Caco-2 (cell line): ENCODE results near the gene PAX7. TPM values are rescaled to one million over a fixed set of nuclear protein-coding genes. Genes with fewer than 3 reads are reported as not detected.

ENCODE experiments used
- BruUV-seq: library from RNA; stranded (reverse); fragments of 400-500 nt; replicated peaks from 2 replicates; lab custom pipeline; 2021; lab: Mats Ljungman, UMichigan
- CTCF ChIA-PET: fragments of 300-600 bp; sonication (Branson Sonifier 250); formaldehyde crosslinking; loops from one replicate; lab custom pipeline; 2022; ENCODE audit warnings: antibody characterized with exemption; lab: Charles Lee
- POLR2A ChIA-PET: fragments of 300-600 bp; sonication (Branson Sonifier 250); formaldehyde crosslinking; loops from one replicate; lab custom pipeline; 2022; ENCODE audit warnings: antibody characterized with exemption; lab: Charles Lee
- DNase-seq, 2 experiments: peaks; one replicate each; pipeline versions ENCODE4 v3.0.0 to v3.0.0-alpha.2; 2020 to 2022
- H3K27me3 ChIP-seq: replicated peaks from 2 replicates; pipeline ENCODE4 v1.6.0; 2011; ENCODE audit warnings: low read length; ENCODE audit not compliant: control insufficient read depth, insufficient read depth
- H3K36me3 ChIP-seq: 2 replicates; pipeline ENCODE4 v1.5.1; 2011; ENCODE audit warnings: low read length; ENCODE audit not compliant: control insufficient read depth, insufficient read depth
- H3K4me1 ChIP-seq: fragments of 250-450 bp; sonication (Bioruptor Pico); 2 replicates; pipeline ENCODE4 v1.5.1; 2020; ENCODE audit warnings: mild to moderate bottlenecking
- H3K4me3 ChIP-seq: 2 replicates; pipeline ENCODE4 v1.5.1; 2011; ENCODE audit warnings: low read depth, mild to moderate bottlenecking, control low read depth, low read length
- H3K9me3 ChIP-seq: fragments of 250-450 bp; sonication (Bioruptor Pico); 2 replicates; pipeline ENCODE4 v1.5.1; 2020; ENCODE audit warnings: mild to moderate bottlenecking, moderate library complexity
- H3K27ac Mint-ChIP-seq: one replicate; pipeline ENCODE4 v1.8.0; 2022; ENCODE audit warnings: mixed read lengths; ENCODE audit not compliant: unreplicated experiment
- H3K27me3 Mint-ChIP-seq: one replicate; pipeline ENCODE4 v1.8.0; 2022; ENCODE audit warnings: mixed read lengths; ENCODE audit not compliant: insufficient read depth, unreplicated experiment
- H3K36me3 Mint-ChIP-seq: one replicate; pipeline ENCODE4 v1.8.0; 2022; ENCODE audit warnings: mild to moderate bottlenecking, mixed read lengths; ENCODE audit not compliant: insufficient read depth, unreplicated experiment
- H3K4me1 Mint-ChIP-seq: one replicate; pipeline ENCODE4 v1.8.0; 2022; ENCODE audit warnings: low read depth, mixed read lengths; ENCODE audit not compliant: unreplicated experiment
- H3K4me3 Mint-ChIP-seq: one replicate; pipeline ENCODE4 v1.8.0; 2022; ENCODE audit warnings: mild to moderate bottlenecking, moderate library complexity, mixed read lengths; ENCODE audit not compliant: unreplicated experiment
- H3K9me3 Mint-ChIP-seq: one replicate; pipeline ENCODE4 v1.8.0; 2022; ENCODE audit warnings: mixed read lengths; ENCODE audit not compliant: unreplicated experiment
- intact Hi-C: fragments of 100-400 bp; cut with micrococcal nuclease; formaldehyde crosslinking; loops from one replicate; pipeline ENCODE4 v1.10.0; 2022; ENCODE audit not compliant: unreplicated experiment
- total RNA-seq: library from RNA; stranded (reverse); gene quantifications from 2 replicates; pipeline ENCODE4 v1.2.3, GENCODE V29; 2022
- TF ChIP-seq, protein P1 (sequence below), 2 experiments: fragments of 200-600 bp in 1 of 2; IDR thresholded peaks; 1 replicate in 1 of 2; 2 replicates in 1 of 2; pipeline versions ENCODE4 v1.5.1 to v1.8.0; 2011 to 2022; ENCODE audit warnings: antibody characterized with exemption in 1 of 2, control low read depth in 1 of 2, inconsistent platforms in 1 of 2, low read depth in 1 of 2, low read length in 1 of 2, mild to moderate bottlenecking in 1 of 2, moderate library complexity in 1 of 2; ENCODE audit not compliant: insufficient read depth in 1 of 2, severe bottlenecking in 1 of 2, unreplicated experiment in 1 of 2

PAX7 gene
- total RNA-seq, 1 experiment from 2014 or later, result 0.18 TPM

DNA sequence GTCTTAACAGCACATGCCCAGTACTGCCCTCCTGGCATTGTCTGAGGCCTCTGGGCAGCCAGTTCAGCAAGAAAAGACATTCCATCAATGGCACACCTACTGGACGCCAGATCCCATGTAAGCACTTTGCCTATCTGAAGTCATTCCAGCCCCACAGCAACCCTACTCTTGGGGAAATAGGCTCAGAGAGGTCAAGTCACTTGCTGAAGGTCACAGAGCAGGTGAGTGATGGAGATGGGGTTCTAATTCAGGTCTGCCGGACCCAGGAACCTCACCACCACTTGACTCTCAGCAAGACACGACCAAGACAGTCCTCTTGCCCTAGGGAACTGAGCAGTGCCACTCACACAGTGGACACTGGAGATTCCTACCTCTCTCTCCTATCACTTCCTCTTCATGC is 79.4 kb downstream of the PAX7 start:
- H3K27me3 ChIP-seq, result peaks cover 1% of the 10 kb centered on the region; the same call in 1 of the 2 replicates
- TF ChIP-seq, protein P1, sequence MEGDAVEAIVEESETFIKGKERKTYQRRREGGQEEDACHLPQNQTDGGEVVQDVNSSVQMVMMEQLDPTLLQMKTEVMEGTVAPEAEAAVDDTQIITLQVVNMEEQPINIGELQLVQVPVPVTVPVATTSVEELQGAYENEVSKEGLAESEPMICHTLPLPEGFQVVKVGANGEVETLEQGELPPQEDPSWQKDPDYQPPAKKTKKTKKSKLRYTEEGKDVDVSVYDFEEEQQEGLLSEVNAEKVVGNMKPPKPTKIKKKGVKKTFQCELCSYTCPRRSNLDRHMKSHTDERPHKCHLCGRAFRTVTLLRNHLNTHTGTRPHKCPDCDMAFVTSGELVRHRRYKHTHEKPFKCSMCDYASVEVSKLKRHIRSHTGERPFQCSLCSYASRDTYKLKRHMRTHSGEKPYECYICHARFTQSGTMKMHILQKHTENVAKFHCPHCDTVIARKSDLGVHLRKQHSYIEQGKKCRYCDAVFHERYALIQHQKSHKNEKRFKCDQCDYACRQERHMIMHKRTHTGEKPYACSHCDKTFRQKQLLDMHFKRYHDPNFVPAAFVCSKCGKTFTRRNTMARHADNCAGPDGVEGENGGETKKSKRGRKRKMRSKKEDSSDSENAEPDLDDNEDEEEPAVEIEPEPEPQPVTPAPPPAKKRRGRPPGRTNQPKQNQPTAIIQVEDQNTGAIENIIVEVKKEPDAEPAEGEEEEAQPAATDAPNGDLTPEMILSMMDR (IDR thresholded peaks at IDR 0.05; ENCODE audit: insufficient read depth in 1 of 2, low read depth in 1 of 2, low read length in 1 of 2, severe bottlenecking in 1 of 2, unreplicated experiment in 1 of 2), result no peak
- BruUV-seq, result no TSS peak
- no peak overlapping the region for H3K4me3 Mint-ChIP-seq
- H3K9me3 Mint-ChIP-seq, result no peaks in the 10 kb centered on the region
- no peaks in the 10 kb centered on the region for H3K9me3 ChIP-seq
- H3K36me3 Mint-ChIP-seq, result no peaks in the 10 kb centered on the region
- DNase-seq, result no peak
- intact Hi-C loops, result no loop called here
- ChIA-PET CTCF (no interaction called here), POLR2A (no interaction called here)
- H3K36me3 ChIP-seq, result no peaks in the 10 kb centered on the region
- no peak overlapping the region for H3K27ac Mint-ChIP-seq
- peaks cover 9% of the 10 kb centered on the region for H3K27me3 Mint-ChIP-seq
- H3K4me1 Mint-ChIP-seq, result no peaks in the 10 kb centered on the region
- H3K4me1 ChIP-seq, result no peaks in the 10 kb centered on the region
- H3K4me3 ChIP-seq, result no peak overlapping the region

- ChIA-PET POLR2A (no interaction called here), CTCF (no interaction called here)
- BruUV-seq, result no TSS peak
- DNase-seq, result no peak
- Mint-ChIP-seq H3K27ac (no peak overlapping the region), H3K9me3 (no peaks in the 10 kb centered on the region), H3K27me3 (peaks cover 12% of the 10 kb centered on the region), H3K36me3 (no peaks in the 10 kb centered on the region), H3K4me1 (no peaks in the 10 kb centered on the region), H3K4me3 (no peak overlapping the region)
- H3K9me3 ChIP-seq, result no peaks in the 10 kb centered on the region
- intact Hi-C loops, result no loop called here
- TF ChIP-seq, protein P1 (IDR thresholded peaks at IDR 0.05; ENCODE audit: insufficient read depth in 1 of 2, low read depth in 1 of 2, low read length in 1 of 2, severe bottlenecking in 1 of 2, unreplicated experiment in 1 of 2), result no peak
- no peaks in the 10 kb centered on the region for H3K36me3 ChIP-seq
- H3K4me3 ChIP-seq, result no peak overlapping the region
- no peaks in the 10 kb centered on the region for H3K4me1 ChIP-seq
- peaks cover 1% of the 10 kb centered on the region; the same call in 1 of the 2 replicates for H3K27me3 ChIP-seq
Measured at GRCh38 chr1:18711003-18711402, 80.4 kb downstream of the PAX7 start.

GRCh38 chr1:18711536-18712251 is 81.0 kb downstream of the PAX7 start:
- H3K4me1 Mint-ChIP-seq, result no peaks in the 10 kb centered on the region
- ChIA-PET POLR2A (no interaction called here), CTCF (no interaction called here)
- H3K27ac Mint-ChIP-seq, result no peak overlapping the region
- DNase-seq, result no peak
- H3K4me3 Mint-ChIP-seq, result no peak overlapping the region
- Histone ChIP-seq H3K4me3 (no peak overlapping the region), H3K36me3 (no peaks in the 10 kb centered on the region), H3K4me1 (no peaks in the 10 kb centered on the region), H3K9me3 (no peaks in the 10 kb centered on the region), H3K27me3 (peaks cover 1% of the 10 kb centered on the region; the same call in 1 of the 2 replicates)
- peaks cover 19% of the 10 kb centered on the region for H3K27me3 Mint-ChIP-seq
- no TSS peak for BruUV-seq
- H3K36me3 Mint-ChIP-seq, result no peaks in the 10 kb centered on the region
- TF ChIP-seq, protein P1 (IDR thresholded peaks at IDR 0.05; ENCODE audit: insufficient read depth in 1 of 2, low read depth in 1 of 2, low read length in 1 of 2, severe bottlenecking in 1 of 2, unreplicated experiment in 1 of 2), result no peak
- H3K9me3 Mint-ChIP-seq, result no peaks in the 10 kb centered on the region
- intact Hi-C loops, result no loop called here
